Central memory CD8-positive, alpha-beta T cell (primary cell): ENCODE measurements around the gene CHCHD10.
"Not testable (repeated sequence)": the region's sequence is repeated elsewhere in the genome, so short reads cannot be mapped to it uniquely, and the experiment has no call there.

Experiments used
- ATAC-seq: fragments of 150-1000 bp; cut with Tn5 transposase; replicated peaks from 2 replicates; pipeline ENCODE4 v1.10.0; 2022; ENCODE audit warnings: mild to moderate bottlenecking, moderate FRiP score, moderate number of reproducible peaks; ENCODE audit not compliant: poor library complexity, severe bottlenecking; ENCODE audit errors: extremely low read depth
- DNase-seq, 2 donors: peaks; one replicate each; pipeline ENCODE4 v3.0.0; 2021; ENCODE audit warnings: low spot score in 2 of 2
- H3K27ac Mint-ChIP-seq: one replicate; pipeline ENCODE4 v1.8.0; 2022; ENCODE audit warnings: low read depth, mild to moderate bottlenecking, moderate library complexity, mixed read lengths
- H3K27me3 Mint-ChIP-seq: one replicate; pipeline ENCODE4 v1.8.0; 2022; ENCODE audit warnings: mixed read lengths
- H3K36me3 Mint-ChIP-seq: one replicate; pipeline ENCODE4 v1.8.0; 2022; ENCODE audit warnings: mild to moderate bottlenecking, moderate library complexity, mixed read lengths; ENCODE audit not compliant: insufficient read depth
- H3K4me1 Mint-ChIP-seq: one replicate; pipeline ENCODE4 v1.8.0; 2022; ENCODE audit warnings: mixed read lengths
- H3K4me3 Mint-ChIP-seq: one replicate; pipeline ENCODE4 v1.8.0; 2022; ENCODE audit warnings: mild to moderate bottlenecking, moderate library complexity, mixed read lengths
- H3K9me3 Mint-ChIP-seq: one replicate; pipeline ENCODE4 v1.8.0; 2022; ENCODE audit warnings: mixed read lengths

The CHCHD10 gene

DNA sequence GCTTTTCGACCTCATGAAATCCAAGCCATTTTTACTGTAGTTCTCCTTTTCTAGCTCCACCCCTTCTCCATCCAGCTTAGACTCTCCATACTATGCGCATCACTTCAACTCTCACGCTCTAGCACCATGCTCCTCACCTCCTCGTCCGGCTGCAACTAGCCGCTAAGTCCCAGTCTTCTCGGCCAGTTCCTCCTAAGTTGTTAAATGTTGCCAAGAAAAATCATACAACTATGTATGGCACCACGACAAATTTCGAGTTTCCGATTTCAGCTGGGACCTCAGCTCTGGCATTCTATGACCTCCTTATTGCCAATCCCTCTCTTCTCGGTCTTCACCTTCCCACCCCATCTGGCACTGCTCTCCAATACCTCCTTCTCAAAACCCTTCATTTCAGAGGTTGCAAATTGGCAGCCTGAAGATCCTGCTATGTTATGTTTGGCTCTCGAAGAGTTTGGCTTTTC is 17.9 kb downstream of the CHCHD10 start:
- Mint-ChIP-seq H3K36me3 (peaks cover 7% of the 10 kb centered on the region), H3K27ac (no peak overlapping the region), H3K4me3 (peak overlapping the region; percentile 79), H3K9me3 (no peaks in the 10 kb centered on the region), H3K4me1 (peaks cover 19% of the 10 kb centered on the region), H3K27me3 (no peaks in the 10 kb centered on the region)
- no peak for ATAC-seq
- no peak for DNase-seq

DNA sequence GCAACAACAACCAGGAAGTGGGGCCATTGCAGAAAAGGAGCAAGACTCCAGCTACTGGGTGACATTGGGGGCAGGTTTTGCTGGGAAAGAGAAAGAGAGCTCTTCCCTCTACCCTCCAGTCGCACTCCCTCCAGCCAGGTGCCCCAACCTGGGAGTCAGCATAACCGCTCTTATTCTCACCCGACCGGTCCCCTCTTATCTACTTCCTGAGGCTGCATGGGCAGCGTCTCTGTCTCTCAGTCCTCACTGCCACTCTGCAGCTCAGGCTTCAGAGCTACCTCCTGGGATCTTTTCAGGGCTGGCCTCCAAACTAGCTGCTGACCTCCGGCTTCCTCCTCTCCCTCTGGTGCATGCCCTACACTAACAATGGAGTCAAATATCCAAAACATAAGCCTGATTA is 22.0 kb downstream of the CHCHD10 start:
- Mint-ChIP-seq H3K9me3 (no peaks in the 10 kb centered on the region), H3K36me3 (peaks cover 14% of the 10 kb centered on the region), H3K27me3 (no peaks in the 10 kb centered on the region), H3K27ac (no peak overlapping the region), H3K4me1 (peaks cover 19% of the 10 kb centered on the region), H3K4me3 (no peak overlapping the region)
- DNase-seq (no peak), ATAC-seq (no peak)

DNA sequence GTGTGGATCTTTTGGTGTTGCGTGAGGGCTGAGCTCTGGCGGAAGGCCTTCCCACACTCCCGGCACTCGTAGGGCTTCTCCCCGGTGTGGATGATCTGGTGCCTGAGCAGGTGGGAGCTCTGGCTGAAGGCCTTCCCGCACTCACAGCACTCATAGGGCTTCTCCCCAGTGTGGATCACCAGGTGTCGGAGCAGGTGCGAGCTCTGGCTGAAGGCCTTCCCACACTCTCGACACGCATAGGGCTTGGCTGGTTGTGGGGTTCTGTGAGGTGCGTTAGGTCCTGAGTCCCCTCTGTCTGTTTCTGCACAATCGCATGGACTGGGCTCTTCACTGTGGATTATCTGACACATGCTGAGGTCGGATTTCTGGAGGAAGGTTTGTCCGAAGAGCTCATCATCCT is 23.3 kb downstream of the CHCHD10 start:
- Mint-ChIP-seq H3K27me3 (no peaks in the 10 kb centered on the region), H3K9me3 (no peaks in the 10 kb centered on the region), H3K27ac (no peak overlapping the region), H3K4me3 (no peak overlapping the region), H3K4me1 (peaks cover 7% of the 10 kb centered on the region), H3K36me3 (peaks cover 11% of the 10 kb centered on the region)
- ATAC-seq (no peak), DNase-seq (no peak)

DNA sequence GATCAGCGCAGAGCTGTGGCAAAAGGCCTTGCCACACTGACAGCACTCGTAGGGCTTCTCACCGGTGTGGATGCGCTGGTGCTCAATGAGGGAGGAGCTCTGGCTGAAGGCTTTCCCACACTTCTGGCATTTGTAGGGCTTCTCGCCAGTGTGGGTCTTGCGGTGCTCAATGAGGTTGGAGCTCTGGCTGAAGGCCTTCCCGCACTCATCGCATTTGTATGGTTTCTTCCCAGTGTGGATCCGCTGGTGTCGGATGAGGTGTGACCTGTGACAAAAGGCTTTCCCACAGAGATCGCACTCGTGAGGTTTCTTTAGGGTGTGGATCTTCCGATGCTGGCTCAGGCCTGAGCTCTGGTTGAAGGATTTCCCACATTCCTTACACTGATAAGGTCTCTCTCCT is 23.8 kb downstream of the CHCHD10 start:
- Mint-ChIP-seq H3K4me1 (peaks cover 6% of the 10 kb centered on the region), H3K27me3 (no peaks in the 10 kb centered on the region), H3K4me3 (no peak overlapping the region), H3K27ac (no peak overlapping the region), H3K9me3 (no peaks in the 10 kb centered on the region), H3K36me3 (peaks cover 11% of the 10 kb centered on the region)
- DNase-seq (no peak), ATAC-seq (no peak)

GRCh38 chr22:23743303-23743705 is 24.5 kb downstream of the CHCHD10 start:
- ATAC-seq = no peak
- Mint-ChIP-seq H3K27ac (no peak overlapping the region), H3K36me3 (peaks cover 11% of the 10 kb centered on the region)

DNA sequence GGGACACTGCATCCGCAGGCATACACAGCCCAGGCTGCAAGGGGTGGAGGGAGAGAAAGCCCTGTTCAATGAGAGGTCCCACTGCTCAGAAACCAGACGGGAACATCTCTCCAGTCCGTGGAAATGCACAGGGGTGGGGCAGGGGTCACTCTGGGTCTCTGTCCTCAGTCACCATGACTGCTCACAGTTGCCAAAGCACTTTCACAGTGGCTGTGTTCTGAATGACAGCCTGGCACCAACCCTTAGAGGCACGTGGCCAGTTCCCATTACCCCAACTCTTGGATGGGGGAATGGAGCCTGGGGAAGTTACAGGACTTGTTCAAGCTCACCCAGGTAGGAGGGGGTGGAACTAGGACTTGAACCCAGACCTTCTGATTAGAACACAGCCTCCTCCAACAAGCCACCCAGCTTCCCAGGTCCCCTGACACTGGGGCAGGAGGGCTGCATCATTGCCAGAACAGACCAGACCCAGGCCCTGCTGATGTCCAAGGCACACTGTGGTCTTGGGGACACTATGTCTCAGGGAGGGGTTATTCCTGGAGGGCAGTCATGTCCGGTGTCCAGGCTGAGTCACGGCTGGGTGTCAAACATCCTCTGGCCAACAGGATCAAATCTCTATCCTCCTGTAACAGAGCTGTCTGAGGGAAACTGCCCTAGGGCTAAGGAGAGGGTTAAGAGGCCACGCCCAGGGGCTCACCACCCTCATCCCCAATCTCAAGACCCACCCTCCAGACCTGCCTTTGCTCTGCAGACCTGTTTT is 25.1 kb downstream of the CHCHD10 start:
- DNase-seq (no peak), ATAC-seq (no peak)
- no peak overlapping the region for H3K4me3 Mint-ChIP-seq
- H3K27me3 Mint-ChIP-seq = no peaks in the 10 kb centered on the region
- H3K27ac Mint-ChIP-seq = no peak overlapping the region
- H3K4me1 Mint-ChIP-seq = peaks cover 6% of the 10 kb centered on the region
- no peaks in the 10 kb centered on the region for H3K9me3 Mint-ChIP-seq
- peaks cover 11% of the 10 kb centered on the region for H3K36me3 Mint-ChIP-seq

More at GRCh38 chr22:23743303-23743705, 24.5 kb downstream of the CHCHD10 start:
- DNase-seq = no peak
- H3K9me3 Mint-ChIP-seq = no peaks in the 10 kb centered on the region
- no peaks in the 10 kb centered on the region for H3K27me3 Mint-ChIP-seq
- H3K4me3 Mint-ChIP-seq = no peak overlapping the region
- peaks cover 6% of the 10 kb centered on the region for H3K4me1 Mint-ChIP-seq

DNA sequence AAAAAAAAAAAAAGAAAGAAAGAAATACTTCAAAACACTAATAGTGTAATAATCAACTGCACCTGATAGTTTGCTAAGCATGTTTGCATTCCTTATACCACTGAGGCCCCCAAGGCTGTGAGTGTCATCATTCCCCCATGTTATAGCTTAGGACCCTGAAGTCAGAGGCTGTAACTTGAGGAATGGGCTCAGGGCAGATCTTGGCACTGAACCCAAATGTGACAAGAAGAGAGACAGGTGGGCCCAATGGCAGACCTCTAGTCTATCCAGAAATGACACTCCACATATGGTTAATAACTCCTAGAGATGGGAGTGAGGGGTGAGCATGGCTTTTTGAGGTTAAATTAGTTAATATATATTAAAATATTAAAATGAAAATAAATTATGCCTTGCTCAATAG is 30.1 kb downstream of the CHCHD10 start:
- Mint-ChIP-seq H3K27ac (no peak overlapping the region), H3K36me3 (no peaks in the 10 kb centered on the region), H3K9me3 (no peaks in the 10 kb centered on the region), H3K4me3 (no peak overlapping the region), H3K27me3 (no peaks in the 10 kb centered on the region), H3K4me1 (no peaks in the 10 kb centered on the region)
- ATAC-seq (no peak), DNase-seq (no peak)

DNA sequence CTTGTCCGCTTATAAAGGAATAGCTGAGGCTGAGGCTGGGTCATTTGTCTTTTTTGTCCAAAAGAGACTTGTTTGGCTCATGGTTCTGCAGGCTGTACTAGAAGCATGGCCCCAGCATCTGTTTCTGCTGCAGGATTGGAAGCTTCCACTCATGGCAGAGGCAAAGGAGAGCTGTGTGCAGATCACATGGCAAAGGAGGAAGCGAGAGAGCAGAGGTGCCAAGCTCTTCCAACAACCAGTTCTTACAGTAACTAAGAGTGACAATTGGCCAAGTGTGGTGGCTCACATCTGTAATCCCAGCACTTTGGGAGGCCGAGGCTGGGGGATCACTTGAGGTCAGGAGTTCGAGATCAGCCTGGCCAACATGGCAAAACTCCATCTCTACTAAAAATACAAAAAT is 39.7 kb downstream of the CHCHD10 start:
- not testable (repeated sequence) for H3K4me1 Mint-ChIP-seq, ATAC-seq, H3K27ac Mint-ChIP-seq, H3K4me3 Mint-ChIP-seq, DNase-seq, H3K27me3 Mint-ChIP-seq, H3K36me3 Mint-ChIP-seq, H3K9me3 Mint-ChIP-seq

GRCh38 chr22:23722724-23723123 is 45.0 kb downstream of the CHCHD10 start:
- no peaks in the 10 kb centered on the region for H3K4me1 Mint-ChIP-seq
- no peak overlapping the region for H3K4me3 Mint-ChIP-seq
- DNase-seq = no peak
- peaks cover 17% of the 10 kb centered on the region for H3K27me3 Mint-ChIP-seq
- H3K9me3 Mint-ChIP-seq = no peaks in the 10 kb centered on the region
- no peak overlapping the region for H3K27ac Mint-ChIP-seq
- H3K36me3 Mint-ChIP-seq = no peaks in the 10 kb centered on the region
- ATAC-seq = no peak

DNA sequence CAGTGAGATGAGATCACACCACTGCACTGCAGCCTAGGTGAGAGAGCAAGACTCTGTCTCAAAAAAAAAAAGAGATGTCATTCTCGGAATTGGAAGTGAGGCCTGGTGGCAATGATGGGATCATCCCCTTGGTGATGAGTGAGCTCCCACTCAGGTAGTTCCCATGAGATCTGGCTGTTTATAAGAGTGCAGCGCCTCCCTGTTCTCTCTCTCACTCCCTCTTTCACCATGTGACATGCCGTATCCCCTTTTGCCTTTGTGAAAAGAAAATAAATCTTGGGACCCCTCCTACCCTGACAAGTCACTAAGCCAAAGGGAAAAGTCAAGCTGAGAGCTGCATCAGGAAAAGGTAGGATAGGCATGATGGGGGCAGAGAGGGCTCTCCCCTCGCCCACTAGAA is 45.6 kb downstream of the CHCHD10 start:
- Mint-ChIP-seq H3K4me1 (no peaks in the 10 kb centered on the region), H3K36me3 (peaks cover under 1% of the 10 kb centered on the region)

GRCh38 chr22:23720855-23721254 is 46.9 kb downstream of the CHCHD10 start:
- Mint-ChIP-seq H3K27ac (no peak overlapping the region), H3K4me1 (no peaks in the 10 kb centered on the region), H3K9me3 (no peaks in the 10 kb centered on the region), H3K27me3 (peaks cover 8% of the 10 kb centered on the region), H3K36me3 (peaks cover 3% of the 10 kb centered on the region), H3K4me3 (no peak overlapping the region)
- no peak for DNase-seq
- no peak for ATAC-seq

More for the DNA sequence above, 45.6 kb downstream of the CHCHD10 start:
- Mint-ChIP-seq H3K9me3 (no peaks in the 10 kb centered on the region), H3K4me3 (no peak overlapping the region), H3K27ac (no peak overlapping the region), H3K27me3 (peaks cover 17% of the 10 kb centered on the region)
- no peak for DNase-seq
- ATAC-seq = no peak

DNA sequence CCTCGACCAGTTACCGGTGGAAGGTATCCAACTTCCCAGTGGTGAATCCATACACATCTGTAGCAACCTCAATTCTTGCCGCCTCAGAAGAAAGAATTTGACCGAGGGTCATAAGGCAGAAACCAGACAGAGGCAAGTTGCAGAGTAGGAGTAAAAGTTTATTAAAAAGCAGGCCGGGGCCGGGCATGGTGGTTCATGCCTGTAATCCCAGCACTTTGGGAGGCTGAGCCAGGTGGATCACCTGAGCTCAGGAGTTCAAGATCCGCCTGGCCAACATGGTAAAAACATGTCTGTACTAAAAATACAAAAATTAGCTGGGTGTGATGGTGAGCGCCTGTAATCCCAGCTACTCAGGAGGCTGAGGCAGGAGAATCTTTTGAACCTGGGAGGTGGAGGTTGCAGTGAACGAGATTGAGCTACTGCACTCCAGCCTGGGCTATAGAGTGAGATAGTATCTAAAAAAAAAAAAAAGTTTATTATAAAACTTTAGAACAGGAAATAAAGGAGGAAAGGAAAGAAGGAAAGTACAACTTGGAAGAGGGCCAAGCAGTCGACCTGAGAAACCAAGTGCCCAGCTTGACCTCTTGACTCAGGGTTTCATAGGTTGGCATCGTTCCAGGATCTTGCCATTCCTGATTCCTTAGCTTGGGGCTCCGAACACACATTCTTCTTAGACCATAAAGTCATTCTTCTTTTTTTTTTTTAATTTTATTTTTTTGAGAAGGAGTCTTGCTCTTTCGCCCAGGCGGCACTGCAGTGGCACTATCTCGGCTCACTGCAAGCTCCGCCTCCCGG is 49.2 kb downstream of the CHCHD10 start:
- peak overlapping the region; percentile 29 for H3K4me3 Mint-ChIP-seq
- H3K4me1 Mint-ChIP-seq = peaks cover 10% of the 10 kb centered on the region
- no peak for ATAC-seq
- peaks cover 5% of the 10 kb centered on the region for H3K36me3 Mint-ChIP-seq
- DNase-seq = no peak
- no peaks in the 10 kb centered on the region for H3K9me3 Mint-ChIP-seq
- H3K27me3 Mint-ChIP-seq = peaks cover 8% of the 10 kb centered on the region
- no peak overlapping the region for H3K27ac Mint-ChIP-seq
